NT2/D1 (cell line): ENCODE results near the gene PVRIG.

Experiments
- DNase-seq: peaks from one replicate; pipeline ENCODE4 v3.0.0-alpha.2; 2011; ENCODE audit warnings: low read depth, low spot score
- H3K27me3 ChIP-seq: 2 replicates; pipeline ENCODE4 v1.6.0; 2011; ENCODE audit warnings: mild to moderate bottlenecking; ENCODE audit not compliant: insufficient read length, insufficient read depth
- H3K36me3 ChIP-seq: 2 replicates; pipeline ENCODE4 v1.6.1; 2011; ENCODE audit warnings: mild to moderate bottlenecking, low read length, mixed read lengths; ENCODE audit not compliant: insufficient read depth, insufficient read length
- H3K4me1 ChIP-seq: 2 replicates; pipeline ENCODE4 v1.5.1; 2011; ENCODE audit not compliant: insufficient read depth, insufficient read length
- H3K4me3 ChIP-seq: 2 replicates; pipeline ENCODE4 v1.5.1; 2011; ENCODE audit warnings: low read depth; ENCODE audit not compliant: insufficient read length
- H3K9ac ChIP-seq: 2 replicates; pipeline ENCODE4 v1.6.0; 2011; ENCODE audit warnings: low read depth; ENCODE audit not compliant: insufficient read length
- H3K9me3 ChIP-seq: 2 replicates; pipeline ENCODE4 v1.5.1; 2011; ENCODE audit warnings: mild to moderate bottlenecking, low read length; ENCODE audit not compliant: insufficient read depth
- SUZ12 ChIP-seq: IDR thresholded peaks from 2 replicates; pipeline ENCODE4 v1.6.1; 2011; ENCODE audit not compliant: insufficient read length, insufficient read depth; ENCODE audit errors: extremely low read depth
- YY1 ChIP-seq: IDR thresholded peaks from 2 replicates; pipeline ENCODE4 v1.6.1; 2011; ENCODE audit not compliant: insufficient read length, insufficient read depth
- ZNF274 ChIP-seq: IDR thresholded peaks from 2 replicates; pipeline ENCODE4 v1.6.1; 2011; ENCODE audit warnings: mild to moderate bottlenecking, low read depth, low read length

The PVRIG gene

DNA sequence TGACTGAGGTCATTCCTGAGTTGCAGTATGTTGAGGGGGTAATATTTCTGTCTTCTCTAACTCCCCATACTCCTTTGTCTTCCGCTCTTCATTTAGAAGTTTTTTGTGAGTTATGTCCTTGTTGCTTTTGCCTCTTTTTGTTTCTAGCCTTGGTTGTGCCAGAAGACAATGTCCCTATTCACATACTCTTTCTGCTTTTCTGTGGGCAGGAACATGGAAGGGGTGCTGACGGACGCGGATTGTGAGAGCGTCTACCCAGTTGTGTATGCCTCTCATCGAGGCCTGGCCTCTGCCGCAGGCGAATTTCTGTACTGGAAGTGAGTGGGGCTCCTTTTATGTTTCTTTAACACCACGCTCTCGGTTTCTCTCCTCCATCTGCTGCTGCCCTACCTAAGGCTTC is 21.5 kb upstream of the PVRIG start:
- Histone ChIP-seq H3K36me3 (no peaks in the 10 kb centered on the region), H3K9ac (no peak overlapping the region)
- no peak for DNase-seq

DNA sequence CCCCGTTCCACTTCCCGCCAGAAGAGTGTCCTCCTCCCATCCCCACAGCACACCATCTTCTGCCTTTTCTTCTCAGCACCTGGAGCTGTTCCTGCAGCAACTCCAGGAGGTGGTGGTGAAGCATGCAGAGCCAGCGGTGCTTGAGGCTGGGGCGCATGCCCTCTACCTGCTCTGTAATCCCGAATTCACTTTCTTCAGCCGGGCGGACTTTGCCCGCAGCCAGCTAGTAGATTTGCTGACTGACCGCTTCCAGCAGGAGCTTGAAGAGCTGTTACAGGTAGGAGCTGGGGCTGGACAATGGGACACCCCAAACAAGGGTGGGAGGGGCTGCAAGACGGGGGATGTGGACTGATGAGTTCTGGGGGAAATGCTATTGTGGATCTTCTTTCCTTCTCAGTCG is 19.1 kb upstream of the PVRIG start:
- Histone ChIP-seq H3K4me3 (no peak overlapping the region), H3K4me1 (no peaks in the 10 kb centered on the region), H3K36me3 (no peaks in the 10 kb centered on the region), H3K9ac (no peak overlapping the region), H3K27me3 (no peaks in the 10 kb centered on the region), H3K9me3 (no peaks in the 10 kb centered on the region)
- DNase-seq = no peak
- TF ChIP-seq YY1 (no peak), SUZ12 (no peak), ZNF274 (no peak)

More for the DNA sequence above, 21.5 kb upstream of the PVRIG start:
- Histone ChIP-seq H3K4me3 (no peak overlapping the region), H3K27me3 (no peaks in the 10 kb centered on the region), H3K4me1 (no peaks in the 10 kb centered on the region), H3K9me3 (no peaks in the 10 kb centered on the region)
- no peak for TF ChIP-seq SUZ12
- TF ChIP-seq YY1 = no peak
- no peak for TF ChIP-seq ZNF274

- no peak overlapping the region for H3K4me3 ChIP-seq
- no peaks in the 10 kb centered on the region for H3K9me3 ChIP-seq
- H3K27me3 ChIP-seq = no peaks in the 10 kb centered on the region
- no peak for DNase-seq
- no peaks in the 10 kb centered on the region for H3K36me3 ChIP-seq
- H3K9ac ChIP-seq = no peak overlapping the region
- TF ChIP-seq SUZ12 = no peak
- no peak for TF ChIP-seq ZNF274
- TF ChIP-seq YY1 = no peak
- H3K4me1 ChIP-seq = no peaks in the 10 kb centered on the region
These were observed 15.3 kb upstream of the PVRIG start for GRCh38 chr7:100204454-100204853.

- no peak for DNase-seq
- Histone ChIP-seq H3K4me1 (no peaks in the 10 kb centered on the region), H3K9ac (no peak overlapping the region), H3K4me3 (no peak overlapping the region), H3K9me3 (no peaks in the 10 kb centered on the region), H3K36me3 (no peaks in the 10 kb centered on the region), H3K27me3 (no peaks in the 10 kb centered on the region)
- TF ChIP-seq SUZ12 = no peak
These were observed 10.8 kb upstream of the PVRIG start for GRCh38 chr7:100208911-100209408.

GRCh38 chr7:100209493-100209892 is 10.3 kb upstream of the PVRIG start:
- Histone ChIP-seq H3K4me3 (no peak overlapping the region), H3K4me1 (no peaks in the 10 kb centered on the region), H3K9ac (no peak overlapping the region), H3K36me3 (no peaks in the 10 kb centered on the region), H3K27me3 (no peaks in the 10 kb centered on the region), H3K9me3 (no peaks in the 10 kb centered on the region)
- no peak for DNase-seq
- no peak for TF ChIP-seq SUZ12
- no peak for TF ChIP-seq ZNF274
- no peak for TF ChIP-seq YY1

- no peaks in the 10 kb centered on the region for H3K4me1 ChIP-seq
- H3K36me3 ChIP-seq = no peaks in the 10 kb centered on the region
- no peak for TF ChIP-seq ZNF274
- no peak for TF ChIP-seq SUZ12
- no peak for TF ChIP-seq YY1
- no peak for DNase-seq
- no peak overlapping the region for H3K9ac ChIP-seq
- no peaks in the 10 kb centered on the region for H3K27me3 ChIP-seq
- no peaks in the 10 kb centered on the region for H3K9me3 ChIP-seq
- no peak overlapping the region for H3K4me3 ChIP-seq
These were observed 8.9 kb upstream of the PVRIG start for GRCh38 chr7:100210805-100211204.

- no peak overlapping the region for H3K4me3 ChIP-seq
These were observed 8.4 kb upstream of the PVRIG start for GRCh38 chr7:100211342-100211780.

More at GRCh38 chr7:100211342-100211780, 8.4 kb upstream of the PVRIG start:
- H3K36me3 ChIP-seq = no peaks in the 10 kb centered on the region
- no peaks in the 10 kb centered on the region for H3K9me3 ChIP-seq
- DNase-seq = no peak
- no peak for TF ChIP-seq SUZ12
- no peak for TF ChIP-seq YY1
- TF ChIP-seq ZNF274 = no peak
- no peak overlapping the region for H3K9ac ChIP-seq
- no peaks in the 10 kb centered on the region for H3K4me1 ChIP-seq
- H3K27me3 ChIP-seq = no peaks in the 10 kb centered on the region
